Right lobe of liver (tissue), 4 donors: Measurements from ENCODE around the gene COX6B1.

Experiments used
- CTCF ChIP-seq, 4 donors: fragments of 200-600 bp in 3 of 4; fragments of 450-650 bp in 1 of 4; IDR thresholded peaks; one replicate each; pipeline versions ENCODE4 v1.5.1 to v1.8.0; 2016 to 2022; ENCODE audit warnings: antibody characterized with exemption in 4 of 4, mild to moderate bottlenecking in 2 of 4
- POLR2A ChIP-seq: fragments of 450-650 bp; IDR thresholded peaks from one replicate; pipeline ENCODE4 v1.6.1; 2017; ENCODE audit warnings: antibody characterized with exemption, mild to moderate bottlenecking
- donor health status: DM: no; HTN: no; CAD: no.
- donor health status: DM: no; HTN: no; CAD: no.
- donor health status: DM: no; HTN: yes; CAD: no.

DNA sequence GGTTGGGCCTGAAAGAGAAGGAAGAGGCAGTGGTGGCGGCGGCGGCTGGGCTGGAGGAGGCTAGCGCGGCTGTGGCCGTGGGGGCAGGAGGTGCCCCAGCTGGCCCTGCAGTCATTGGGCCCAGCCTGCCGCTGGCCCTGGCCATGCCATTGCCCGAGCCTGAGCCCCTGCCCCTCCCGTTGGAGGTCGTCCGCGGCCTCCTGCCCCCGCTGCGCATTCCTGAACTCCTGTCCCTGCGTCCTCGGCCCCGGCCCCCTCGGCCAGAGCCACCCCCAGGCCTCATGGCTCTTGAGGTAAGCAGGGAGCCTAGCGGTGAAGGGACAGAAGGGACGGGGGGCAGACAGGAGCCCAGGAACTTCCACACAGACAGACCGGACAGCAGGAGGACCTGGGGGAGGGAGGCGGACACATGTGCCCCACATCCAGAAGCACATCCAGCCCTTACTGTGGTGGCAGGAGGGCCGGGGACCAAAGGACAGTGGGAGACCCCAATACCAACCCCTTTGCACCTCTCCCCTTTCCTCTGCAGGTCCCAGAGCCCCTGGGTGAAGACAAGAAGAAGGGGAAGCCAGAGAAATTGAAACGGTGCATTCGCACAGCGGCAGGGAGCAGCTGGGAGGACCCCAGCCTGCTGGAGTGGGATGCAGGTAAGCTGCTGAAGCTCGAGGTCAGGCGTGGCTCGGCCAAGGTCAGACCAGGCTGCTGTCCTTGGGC lies 14.2 kb upstream of the COX6B1 start:
- TF ChIP-seq CTCF (IDR thresholded peaks at IDR 0.05) (no peak), POLR2A (no peak)
